ENCODE measurements around the gene ELAVL2. TPM values are rescaled to one million over a fixed set of nuclear protein-coding genes. Genes with fewer than 3 reads are reported as not detected.

Gene ELAVL2
- total and polyA plus RNA-seq, 2 donors (not counting 3 experiments of a cell fraction or from before 2014, with no cell fraction given) = 0.06 to 0.20 TPM

GRCh38 chr9:23751633-23752032 lies 74.4 kb downstream of the ELAVL2 start:
- POLR2A ChIA-PET = no interaction called here
- Histone ChIP-seq H2AFZ (ENCODE audit: low read depth, low read length) (no peak overlapping the region), H3K36me3 (ENCODE audit: control insufficient read depth in 2 of 2, extremely low read depth in 1 of 2, insufficient read depth in 2 of 2, low read length in 2 of 2) (no peaks in the 10 kb centered on the region), H3K4me2 (ENCODE audit: insufficient read depth, low read length) (no peak overlapping the region), H3K4me3 (replicated peaks in 1 of 3; ENCODE audit: insufficient read depth in 1 of 3, low read depth in 1 of 3, low read length in 3 of 3) (no peak overlapping the region), H3K9ac (replicated peaks; ENCODE audit: extremely low read depth, insufficient read depth, low read length) (no peak overlapping the region), H3K79me2 (ENCODE audit: control insufficient read depth, insufficient read depth, low read length) (no peaks in the 10 kb centered on the region), H4K20me1 (replicated peaks; ENCODE audit: control insufficient read depth, extremely low read depth, insufficient read depth, low read length) (no peaks in the 10 kb centered on the region), H3K9me1 (replicated peaks; ENCODE audit: control insufficient read depth, extremely low read depth, insufficient read depth, low read length) (no peaks in the 10 kb centered on the region), H3K4me1 (ENCODE audit: control insufficient read depth, extremely low read depth, insufficient read depth, low read length) (no peaks in the 10 kb centered on the region), H3K27ac (ENCODE audit: insufficient read depth, low read depth, low read length) (no peak overlapping the region), H3K9me3 (replicated peaks; ENCODE audit: control insufficient read depth, insufficient read depth, low read length) (no peaks in the 10 kb centered on the region), H3K27me3 (ENCODE audit: control insufficient read depth in 2 of 2, insufficient read depth in 2 of 2, low read length in 2 of 2) (no peaks in the 10 kb centered on the region)
- FAIRE-seq = no peak
- CTCF ChIA-PET = no interaction called here
- no TSS peak for BruUV-seq (replicated peaks)
- intact Hi-C loops (cut with micrococcal nuclease) = no loop called here
- DNase-seq (ENCODE audit: low read depth, low spot score) = no peak
- dilution Hi-C loops (cut with MboI; ENCODE audit: extremely low pct_ligation_motif_present, low sequenced_read_pairs) = no loop called here
- TF ChIP-seq GATA2 (IDR thresholded peaks at IDR 0.05; ENCODE audit: insufficient read depth, insufficient read length, low read depth, low read length) (no peak), POLR2A (IDR thresholded peaks at IDR 0.05; ENCODE audit: low read depth, low read length) (no peak), JUN (IDR thresholded peaks at IDR 0.05; ENCODE audit: borderline replicate concordance, insufficient read depth, insufficient read length, low read depth) (no peak), FOS (IDR thresholded peaks at IDR 0.05; ENCODE audit: borderline replicate concordance, insufficient read depth, low read length) (no peak), POLR2AphosphoS5 (IDR thresholded peaks at IDR 0.05; ENCODE audit: insufficient read depth, low read depth, low read length) (no peak), EZH2 (IDR thresholded peaks at IDR 0.05; ENCODE audit: borderline replicate concordance, low read depth, low read length, severe bottlenecking) (no peak), MYC (IDR thresholded peaks at IDR 0.05; ENCODE audit: low read depth, low read length) (no peak), CTCF (IDR thresholded peaks at IDR 0.05; ENCODE audit: extremely low read depth in 1 of 2, insufficient read depth in 1 of 2, low read depth in 1 of 2, low read length in 2 of 2) (no peak), MAX (IDR thresholded peaks at IDR 0.05; ENCODE audit: insufficient read depth, insufficient read length) (no peak)

All from endothelial cell of umbilical vein (primary cell).